Activated T-helper 2 cell treated with anti-CD3 and anti-CD28 coated beads, Interferon-gamma antibody, Interleukin-2, Interleukin-4, amounts not matched to agents 10 μg/mL and 5 μg/mL and 100 μg/mL, durations not matched to agents 14 hours and 24 hours and 36 hours (primary cell): ENCODE results near the gene SNED1. TPM values are rescaled to one million over a fixed set of nuclear protein-coding genes. Genes with fewer than 3 reads are reported as not detected.

Experiments used
- DNase-seq: peaks from one replicate; pipeline ENCODE4 v3.0.0; 2021; ENCODE audit warnings: low spot score
- H3K27ac Mint-ChIP-seq: one replicate; pipeline ENCODE4 v1.8.0; 2021; ENCODE audit warnings: mixed read lengths
- H3K27me3 Mint-ChIP-seq: one replicate; pipeline ENCODE4 v1.8.0; 2021; ENCODE audit warnings: low read depth, mixed read lengths
- H3K36me3 Mint-ChIP-seq: one replicate; pipeline ENCODE4 v1.8.0; 2021; ENCODE audit warnings: low read depth, mixed read lengths
- H3K4me1 Mint-ChIP-seq: one replicate; pipeline ENCODE4 v1.8.0; 2021; ENCODE audit warnings: low read depth, mixed read lengths
- H3K4me3 Mint-ChIP-seq: one replicate; pipeline ENCODE4 v1.8.0; 2021; ENCODE audit warnings: low read depth, mild to moderate bottlenecking, moderate library complexity, mixed read lengths
- H3K9me3 Mint-ChIP-seq: one replicate; pipeline ENCODE4 v1.8.0; 2021; ENCODE audit warnings: mixed read lengths
- intact Hi-C: fragments of 100-400 bp; cut with micrococcal nuclease; formaldehyde crosslinking; loops from one replicate; pipeline ENCODE4 v1.15.1; 2023
- total RNA-seq: library from RNA; stranded (reverse); gene quantifications from 2 replicates; pipeline ENCODE4 v1.2.3, GENCODE V29; 2022

SNED1 gene
- total RNA-seq, 1 donor from 2014 or later: 1.5 TPM

DNA sequence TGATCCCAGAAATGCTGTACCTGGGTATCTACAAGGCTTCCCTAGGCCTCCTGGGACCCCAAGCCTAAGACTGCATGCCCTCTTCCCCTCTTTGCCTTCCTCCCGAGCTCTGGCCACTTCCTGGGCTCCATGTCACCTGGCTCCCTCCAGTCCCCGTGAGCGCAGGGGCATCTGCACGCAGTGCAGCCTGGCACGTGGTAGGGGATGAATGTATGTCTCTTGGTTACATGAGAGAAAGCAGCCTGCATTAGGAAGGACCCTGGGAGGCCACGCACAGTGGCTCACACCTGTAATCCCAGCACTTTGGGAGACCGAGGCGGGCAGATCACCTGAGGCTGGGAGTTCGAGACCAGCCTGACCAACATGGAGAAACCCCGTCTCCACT is 135.0 kb downstream of the SNED1 start:
- DNase-seq: no peak
- Mint-ChIP-seq H3K4me1 (peaks cover 4% of the 10 kb centered on the region), H3K36me3 (peaks cover 21% of the 10 kb centered on the region), H3K27me3 (no peaks in the 10 kb centered on the region), H3K4me3 (no peak overlapping the region), H3K27ac (no peak overlapping the region), H3K9me3 (no peaks in the 10 kb centered on the region)
- intact Hi-C loops: no loop called here

DNA sequence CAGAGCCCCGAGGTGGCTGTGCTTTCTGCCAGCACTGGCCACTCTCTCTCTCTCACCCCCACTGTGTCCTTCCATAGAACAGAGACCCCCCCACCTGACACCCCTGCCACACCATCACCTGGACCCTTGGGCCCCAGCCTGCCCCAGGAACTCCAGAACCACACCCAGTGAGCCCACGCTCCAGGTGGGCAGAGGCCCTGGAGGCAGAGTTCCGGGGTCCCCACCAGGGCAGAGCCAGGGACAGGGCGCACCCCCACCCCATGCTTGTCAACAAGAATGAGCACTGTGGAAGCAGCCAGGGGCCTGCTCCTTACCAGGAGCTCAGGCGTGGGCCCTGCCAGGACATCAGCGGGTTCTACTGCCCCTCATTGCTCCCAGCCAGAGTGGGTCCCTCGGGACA is 136.3 kb downstream of the SNED1 start:
- peaks cover 28% of the 10 kb centered on the region for H3K36me3 Mint-ChIP-seq
- H3K27ac Mint-ChIP-seq: no peak overlapping the region
- no peaks in the 10 kb centered on the region for H3K27me3 Mint-ChIP-seq
- H3K4me1 Mint-ChIP-seq: no peaks in the 10 kb centered on the region
- no peaks in the 10 kb centered on the region for H3K9me3 Mint-ChIP-seq
- DNase-seq: no peak
- H3K4me3 Mint-ChIP-seq: no peak overlapping the region
- intact Hi-C loops: no loop called here

DNA sequence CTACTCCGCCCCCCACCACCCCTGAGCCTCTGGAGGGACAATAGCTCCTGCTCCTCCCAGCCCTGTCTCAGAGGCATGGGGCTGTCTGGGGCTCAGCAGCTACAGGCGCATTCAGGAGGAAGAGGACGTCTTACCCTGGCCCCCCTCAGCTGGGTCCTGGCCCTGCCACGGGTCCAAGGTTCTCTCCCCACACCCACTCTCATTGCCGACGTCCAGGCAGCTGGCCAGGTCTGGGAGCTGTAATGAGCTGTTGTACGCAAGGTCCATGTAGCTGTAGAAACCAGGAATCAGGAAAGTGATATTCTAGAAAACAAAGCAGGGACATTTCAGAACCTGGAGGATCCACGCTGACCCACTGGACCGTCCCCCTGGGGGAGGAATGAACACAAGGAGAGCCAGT is 137.3 kb downstream of the SNED1 start:
- Mint-ChIP-seq H3K27ac (no peak overlapping the region), H3K36me3 (peaks cover 28% of the 10 kb centered on the region), H3K27me3 (no peaks in the 10 kb centered on the region), H3K4me3 (no peak overlapping the region), H3K9me3 (no peaks in the 10 kb centered on the region), H3K4me1 (no peaks in the 10 kb centered on the region)
- intact Hi-C loops: no loop called here
- DNase-seq: no peak

DNA sequence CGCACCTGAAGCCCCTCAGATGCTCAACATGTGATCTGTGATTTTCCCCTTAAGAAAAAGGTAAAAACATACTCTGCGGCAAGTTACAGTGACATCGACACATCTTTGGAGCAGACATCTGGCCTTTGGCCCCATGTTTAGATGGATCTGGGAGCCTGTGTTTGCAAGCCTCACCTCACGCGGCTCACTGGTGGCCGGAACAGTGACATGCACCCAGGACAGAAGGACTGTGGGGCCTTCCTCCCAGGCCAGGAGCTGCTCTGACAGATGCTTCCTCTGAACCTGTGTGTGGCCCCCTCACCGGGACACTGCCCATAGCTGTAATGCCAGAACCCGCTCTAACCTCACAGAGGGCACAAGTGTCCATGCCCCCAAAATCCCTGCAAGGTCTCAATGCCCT is 137.8 kb downstream of the SNED1 start:
- Mint-ChIP-seq H3K36me3 (peaks cover 30% of the 10 kb centered on the region), H3K4me1 (no peaks in the 10 kb centered on the region), H3K27ac (no peak overlapping the region), H3K4me3 (no peak overlapping the region), H3K27me3 (no peaks in the 10 kb centered on the region), H3K9me3 (no peaks in the 10 kb centered on the region)
- intact Hi-C loops: no loop called here
- DNase-seq: no peak

DNA sequence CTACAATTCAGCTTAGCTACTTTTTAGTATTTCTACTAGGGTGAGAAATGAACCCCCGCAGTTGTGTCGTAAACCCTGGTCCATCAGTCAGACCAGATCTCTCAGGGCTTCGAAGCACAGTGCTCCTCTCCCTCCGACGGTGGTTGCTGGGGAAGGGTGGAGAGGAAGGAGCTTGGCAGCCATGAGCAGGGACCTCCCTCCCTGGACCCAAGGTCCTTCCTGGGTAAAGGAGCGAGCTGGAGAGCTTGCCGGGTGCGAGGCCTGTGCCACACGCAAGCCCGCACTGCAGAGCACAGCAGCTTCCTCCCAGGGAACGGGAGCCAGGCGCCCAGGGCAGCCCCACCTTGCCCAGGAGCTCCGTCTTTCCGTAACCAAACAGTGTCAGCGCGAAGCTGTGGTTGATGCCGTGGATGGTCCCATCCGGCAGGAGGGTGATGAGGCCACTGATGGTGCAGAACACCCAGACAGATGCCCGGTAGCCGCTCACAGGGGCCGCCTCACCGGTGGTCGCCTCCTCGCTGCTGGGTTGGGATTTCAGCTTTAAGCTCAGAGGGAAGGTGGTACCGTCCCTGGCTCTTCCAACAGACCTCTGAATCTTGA is 138.3 kb downstream of the SNED1 start:
- Mint-ChIP-seq H3K27ac (no peak overlapping the region), H3K4me1 (no peaks in the 10 kb centered on the region), H3K36me3 (peaks cover 35% of the 10 kb centered on the region), H3K27me3 (no peaks in the 10 kb centered on the region), H3K4me3 (no peak overlapping the region), H3K9me3 (no peaks in the 10 kb centered on the region)
- DNase-seq: no peak
- intact Hi-C loops: no loop called here

DNA sequence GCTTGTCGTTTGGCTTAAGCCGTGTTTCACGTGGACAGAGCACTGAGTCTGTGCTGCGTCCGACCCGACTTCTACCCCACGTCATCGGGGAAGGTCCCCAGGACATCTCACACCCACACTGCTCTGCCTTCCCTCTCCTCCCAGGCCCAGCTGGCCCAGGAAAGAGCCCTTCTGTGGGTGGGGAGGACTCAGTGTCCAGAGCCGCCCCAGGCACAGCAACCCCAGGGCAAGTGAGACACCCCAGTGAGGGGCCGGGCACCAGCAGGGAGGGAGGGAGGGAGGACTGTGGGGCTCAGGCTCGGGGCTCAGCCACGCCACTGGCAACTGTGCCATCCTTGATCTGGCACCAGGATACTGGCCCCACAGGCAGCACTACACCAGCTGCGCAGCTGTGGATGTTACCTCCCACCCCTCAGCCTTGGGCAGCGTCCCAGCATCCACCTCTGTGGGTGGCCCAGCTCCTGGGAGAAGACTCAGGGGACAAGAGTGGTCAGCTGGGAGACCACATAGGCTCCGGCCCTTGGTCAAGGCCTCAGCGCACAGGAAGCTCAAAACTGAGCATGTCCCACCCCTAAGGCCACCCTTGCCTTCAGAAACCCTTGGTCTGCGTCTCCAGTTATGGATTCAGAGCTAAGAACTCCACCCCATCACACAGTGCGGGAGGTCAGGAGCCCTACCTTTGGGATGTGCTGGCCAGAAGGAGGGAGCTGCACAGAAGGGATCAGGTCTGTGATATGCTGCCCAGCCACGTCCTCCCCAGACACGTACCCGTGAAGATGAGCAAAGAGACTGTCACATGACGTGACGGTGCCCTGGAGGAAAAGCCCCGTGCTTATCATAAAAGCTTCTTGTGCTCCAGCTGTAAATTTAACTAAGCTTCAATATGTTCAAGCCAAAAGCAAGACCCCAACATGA is 139.1 kb downstream of the SNED1 start:
- no peak overlapping the region for H3K27ac Mint-ChIP-seq
- intact Hi-C loops: no loop called here
- no peaks in the 10 kb centered on the region for H3K27me3 Mint-ChIP-seq
- no peaks in the 10 kb centered on the region for H3K9me3 Mint-ChIP-seq
- H3K4me1 Mint-ChIP-seq: no peaks in the 10 kb centered on the region
- DNase-seq: no peak
- H3K4me3 Mint-ChIP-seq: no peak overlapping the region
- peaks cover 40% of the 10 kb centered on the region for H3K36me3 Mint-ChIP-seq

DNA sequence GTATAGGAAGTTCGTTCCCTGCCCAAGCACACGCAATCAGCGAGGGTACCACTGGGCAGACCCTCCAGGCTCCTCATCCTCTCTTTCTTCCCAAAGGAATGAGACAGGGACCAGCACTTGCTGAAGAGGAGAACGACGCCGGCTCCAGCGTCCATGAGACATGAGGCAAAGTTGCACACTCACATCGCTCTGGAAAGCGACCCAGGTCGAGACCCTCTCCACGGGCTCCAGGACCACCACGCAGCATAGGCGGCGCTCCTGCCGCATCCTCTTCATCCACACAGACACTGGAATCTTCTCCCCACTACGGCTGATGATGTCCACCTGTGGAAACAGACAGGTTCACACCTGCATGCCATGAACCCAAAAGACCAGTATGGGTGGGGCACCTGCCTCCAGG is 140.1 kb downstream of the SNED1 start:
- Mint-ChIP-seq H3K9me3 (no peaks in the 10 kb centered on the region), H3K4me3 (no peak overlapping the region), H3K36me3 (peaks cover 31% of the 10 kb centered on the region), H3K27me3 (no peaks in the 10 kb centered on the region), H3K4me1 (no peaks in the 10 kb centered on the region), H3K27ac (no peak overlapping the region)
- intact Hi-C loops: no loop called here
- no peak for DNase-seq

DNA sequence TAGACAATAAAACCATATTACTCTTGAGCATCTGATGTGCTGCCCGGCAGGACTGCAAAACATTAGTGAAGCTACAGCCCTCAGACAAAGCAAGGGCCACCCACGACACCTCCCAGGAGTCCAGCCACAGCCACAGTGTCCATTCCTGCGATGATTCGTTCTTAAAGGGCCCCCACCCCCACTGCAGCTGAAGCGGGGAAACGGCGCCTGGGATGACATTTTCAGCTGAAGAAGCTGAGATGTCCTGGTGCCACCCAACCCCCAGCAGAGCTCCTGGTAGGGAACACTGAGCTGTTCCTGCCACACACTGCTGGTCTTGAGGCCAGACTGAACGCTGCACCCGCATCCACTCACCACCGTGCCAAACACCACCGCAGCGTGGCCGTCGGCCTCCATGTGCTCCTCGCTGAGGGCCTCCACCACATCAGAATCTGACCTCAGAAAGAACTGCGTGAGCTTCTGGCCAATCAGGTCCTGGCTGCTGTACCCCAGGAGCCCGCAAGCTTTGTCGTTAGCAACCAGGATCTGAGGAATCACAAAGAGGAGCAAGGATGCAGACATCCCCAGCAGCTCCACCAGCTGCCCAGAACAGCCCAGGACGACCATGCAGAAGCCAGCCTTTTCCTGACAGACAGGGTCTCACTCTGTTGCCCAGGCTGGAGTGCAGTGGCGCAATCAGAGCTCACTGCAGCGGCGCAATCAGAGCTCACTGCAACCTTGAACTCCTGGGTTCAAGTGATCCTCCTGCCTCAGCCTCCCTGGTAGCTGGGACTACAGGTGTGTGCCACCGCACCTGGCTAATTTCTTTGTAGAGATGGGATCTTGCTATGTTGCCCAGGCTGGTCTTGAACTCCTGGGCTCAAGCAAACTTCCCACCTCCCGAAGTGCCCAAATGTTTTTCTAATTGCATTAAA is 141.4 kb downstream of the SNED1 start:
- no peak for DNase-seq
- Mint-ChIP-seq H3K36me3 (peaks cover 32% of the 10 kb centered on the region), H3K9me3 (no peaks in the 10 kb centered on the region), H3K4me1 (no peaks in the 10 kb centered on the region), H3K27me3 (no peaks in the 10 kb centered on the region), H3K4me3 (no peak overlapping the region), H3K27ac (no peak overlapping the region)
- intact Hi-C loops: no loop called here

DNA sequence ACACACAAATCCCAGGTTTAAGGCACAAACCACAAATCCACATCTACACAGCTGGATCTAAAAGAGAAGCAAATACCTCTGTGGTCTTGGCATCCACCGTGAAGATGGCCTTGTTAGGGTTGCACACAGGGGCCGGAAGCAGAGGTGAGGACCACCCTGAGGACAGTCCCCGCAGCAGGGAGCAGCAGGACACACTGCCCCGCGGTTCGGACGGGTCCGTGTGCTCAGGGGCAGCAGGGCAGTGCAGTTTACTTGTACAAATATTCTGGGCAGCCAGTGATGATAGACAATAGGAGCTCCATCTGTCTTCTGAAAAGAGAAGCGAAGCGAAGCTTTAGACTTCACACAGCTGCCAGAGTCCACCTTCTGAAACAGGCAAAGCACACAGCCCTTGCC is 142.0 kb downstream of the SNED1 start:
- no peak overlapping the region for H3K27ac Mint-ChIP-seq
- H3K27me3 Mint-ChIP-seq: no peaks in the 10 kb centered on the region
- peaks cover 32% of the 10 kb centered on the region for H3K36me3 Mint-ChIP-seq
- no peak overlapping the region for H3K4me3 Mint-ChIP-seq
- no peak for DNase-seq
- no peaks in the 10 kb centered on the region for H3K4me1 Mint-ChIP-seq
- H3K9me3 Mint-ChIP-seq: no peaks in the 10 kb centered on the region
- intact Hi-C loops: no loop called here

DNA sequence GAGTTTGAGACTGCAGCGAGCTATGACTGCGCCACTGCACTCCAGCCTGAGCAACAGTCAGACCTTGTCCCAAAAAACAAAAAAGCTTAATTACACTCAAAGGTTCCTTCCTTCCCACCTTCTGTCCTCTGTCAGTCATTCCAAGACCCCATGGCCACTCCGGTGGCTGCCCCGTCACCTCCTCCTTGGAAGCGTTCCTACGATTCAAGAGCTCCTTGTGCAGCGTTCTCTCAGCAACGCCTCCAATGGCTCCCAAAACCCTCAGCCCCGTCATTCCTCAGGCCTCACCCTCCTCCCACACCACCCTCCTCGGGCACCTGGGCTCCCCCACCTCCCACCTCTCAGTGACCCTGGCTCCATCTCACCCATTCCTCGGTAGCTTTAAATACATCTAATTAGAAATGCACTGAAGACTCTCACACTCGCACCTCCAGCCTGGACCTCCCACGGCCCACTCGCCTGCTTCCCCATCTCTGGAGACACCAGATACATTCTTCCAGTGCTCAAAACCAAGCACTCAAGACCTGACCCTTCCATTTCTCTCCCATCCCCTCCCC is 142.9 kb downstream of the SNED1 start:
- Mint-ChIP-seq H3K9me3 (no peaks in the 10 kb centered on the region), H3K27ac (no peak overlapping the region), H3K4me1 (no peaks in the 10 kb centered on the region), H3K27me3 (no peaks in the 10 kb centered on the region), H3K4me3 (no peak overlapping the region), H3K36me3 (peaks cover 32% of the 10 kb centered on the region)
- no peak for DNase-seq
- intact Hi-C loops: no loop called here

DNA sequence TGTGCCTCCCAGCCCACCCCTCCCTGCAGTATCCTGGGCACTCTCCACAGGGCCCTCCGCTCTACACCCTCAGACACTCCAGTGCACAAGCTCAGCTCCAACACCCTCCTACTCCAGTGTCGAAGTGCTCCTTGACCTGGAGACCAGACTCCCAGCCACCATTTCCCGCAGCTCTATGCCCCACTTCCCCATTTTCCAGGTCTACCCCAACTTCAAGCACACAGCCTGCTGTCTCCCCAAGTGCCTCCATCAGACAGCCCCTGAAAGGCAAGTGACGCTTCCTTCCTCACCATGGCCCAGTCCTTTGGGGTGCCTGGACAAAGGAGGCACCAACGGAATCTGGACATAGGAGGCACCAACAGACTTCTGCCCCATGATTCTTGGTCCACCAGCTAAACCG is 143.6 kb downstream of the SNED1 start:
- Mint-ChIP-seq H3K9me3 (no peaks in the 10 kb centered on the region), H3K27ac (no peak overlapping the region), H3K4me1 (no peaks in the 10 kb centered on the region), H3K27me3 (no peaks in the 10 kb centered on the region), H3K36me3 (peaks cover 32% of the 10 kb centered on the region), H3K4me3 (no peak overlapping the region)
- DNase-seq: no peak
- intact Hi-C loops: no loop called here

DNA sequence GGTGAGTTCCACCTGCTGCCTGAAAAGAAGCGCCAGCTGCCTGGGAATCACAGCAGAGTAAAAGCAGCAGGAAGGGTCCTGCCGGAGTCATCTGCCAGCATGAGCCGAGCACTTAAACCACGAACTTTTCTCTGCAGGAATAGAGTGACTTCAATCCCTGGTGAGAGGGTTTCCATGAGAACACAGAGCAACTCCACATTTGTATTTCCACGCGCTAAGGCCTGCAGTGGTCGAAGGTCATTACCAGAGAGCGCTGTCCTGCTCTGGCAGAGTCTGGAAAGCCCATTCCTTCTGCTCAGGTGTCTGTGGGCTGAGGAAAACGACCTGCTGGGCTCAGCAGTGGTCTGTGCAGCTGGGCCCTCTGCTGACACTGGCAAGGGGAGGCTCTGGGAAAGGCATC is 144.2 kb downstream of the SNED1 start:
- Mint-ChIP-seq H3K4me1 (no peaks in the 10 kb centered on the region), H3K9me3 (no peaks in the 10 kb centered on the region), H3K36me3 (peaks cover 32% of the 10 kb centered on the region), H3K4me3 (no peak overlapping the region), H3K27me3 (no peaks in the 10 kb centered on the region), H3K27ac (no peak overlapping the region)
- intact Hi-C loops: no loop called here
- DNase-seq: no peak
